ENCODE results near the gene FBN1.

FBN1 gene

GRCh38 chr15:48411971-48412591 lies 233.4 kb downstream of the FBN1 start:
- no peaks in the 10 kb centered on the region for H3K27me3 Mint-ChIP-seq
- H3K4me3 Mint-ChIP-seq: no peak overlapping the region
- H3K36me3 Mint-ChIP-seq (ENCODE audit: low read depth): no peaks in the 10 kb centered on the region
- H3K9me3 Mint-ChIP-seq: no peaks in the 10 kb centered on the region
- H3K4me1 Mint-ChIP-seq (ENCODE audit: low read depth): no peaks in the 10 kb centered on the region
- no peak overlapping the region for H3K27ac Mint-ChIP-seq

DNA sequence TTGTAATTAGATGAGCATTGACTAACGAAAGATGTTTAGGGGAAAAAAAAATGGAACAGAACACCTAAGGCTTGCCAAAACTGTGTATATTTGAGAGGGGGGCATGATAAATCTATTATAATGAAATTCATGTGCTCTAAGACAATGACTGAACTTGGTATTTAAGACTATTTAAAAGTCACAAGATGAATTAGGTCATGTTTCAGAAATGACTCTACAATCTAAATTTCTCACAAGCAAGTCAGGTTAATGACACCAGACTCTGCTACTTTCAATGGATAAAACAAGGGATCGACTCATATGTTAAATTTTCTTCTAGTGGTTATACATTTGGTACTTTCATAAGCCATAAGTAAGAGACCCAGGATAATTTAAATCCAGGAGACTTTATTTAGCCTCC lies 235.9 kb downstream of the FBN1 start:
- Mint-ChIP-seq H3K36me3 (ENCODE audit: low read depth) (no peaks in the 10 kb centered on the region), H3K4me1 (ENCODE audit: low read depth) (no peaks in the 10 kb centered on the region), H3K27me3 (no peaks in the 10 kb centered on the region), H3K9me3 (no peaks in the 10 kb centered on the region), H3K4me3 (no peak overlapping the region), H3K27ac (no peak overlapping the region)

DNA sequence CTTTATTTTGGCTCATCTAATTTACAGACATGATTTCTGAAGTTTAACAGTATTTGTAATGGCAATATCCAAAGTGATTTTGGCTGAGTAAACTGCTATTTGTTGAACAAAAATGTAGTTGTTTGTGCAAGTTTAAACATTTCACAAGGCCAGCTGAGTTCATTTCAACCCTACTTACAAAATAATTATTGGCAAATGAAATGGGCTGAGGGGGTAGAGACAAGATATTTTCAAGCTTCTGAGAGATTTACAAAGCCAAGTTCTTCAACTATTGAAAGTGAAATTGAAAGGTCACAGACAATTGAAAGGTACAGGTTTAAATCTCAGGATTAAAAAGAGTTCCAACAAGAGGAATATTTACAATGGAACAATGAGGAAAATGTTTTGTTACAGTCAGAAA lies 237.2 kb downstream of the FBN1 start:
- Mint-ChIP-seq H3K27me3 (no peaks in the 10 kb centered on the region), H3K4me3 (no peak overlapping the region)

GRCh38 chr15:48407646-48408045 lies 237.9 kb downstream of the FBN1 start:
- Mint-ChIP-seq H3K27me3 (no peaks in the 10 kb centered on the region), H3K36me3 (ENCODE audit: low read depth) (no peaks in the 10 kb centered on the region), H3K9me3 (no peaks in the 10 kb centered on the region), H3K4me3 (no peak overlapping the region), H3K27ac (no peak overlapping the region), H3K4me1 (ENCODE audit: low read depth) (no peaks in the 10 kb centered on the region)

More for the DNA sequence above, 237.2 kb downstream of the FBN1 start:
- Mint-ChIP-seq H3K27ac (no peak overlapping the region), H3K4me1 (ENCODE audit: low read depth) (no peaks in the 10 kb centered on the region), H3K36me3 (ENCODE audit: low read depth) (no peaks in the 10 kb centered on the region), H3K9me3 (no peaks in the 10 kb centered on the region)

- H3K4me3 Mint-ChIP-seq: no peak overlapping the region
- no peaks in the 10 kb centered on the region for H3K4me1 Mint-ChIP-seq (ENCODE audit: low read depth)
- no peak overlapping the region for H3K27ac Mint-ChIP-seq
- H3K9me3 Mint-ChIP-seq: no peaks in the 10 kb centered on the region
- H3K27me3 Mint-ChIP-seq: no peaks in the 10 kb centered on the region
- no peaks in the 10 kb centered on the region for H3K36me3 Mint-ChIP-seq (ENCODE audit: low read depth)
Observed at GRCh38 chr15:48406911-48407310, 238.6 kb downstream of the FBN1 start.

DNA sequence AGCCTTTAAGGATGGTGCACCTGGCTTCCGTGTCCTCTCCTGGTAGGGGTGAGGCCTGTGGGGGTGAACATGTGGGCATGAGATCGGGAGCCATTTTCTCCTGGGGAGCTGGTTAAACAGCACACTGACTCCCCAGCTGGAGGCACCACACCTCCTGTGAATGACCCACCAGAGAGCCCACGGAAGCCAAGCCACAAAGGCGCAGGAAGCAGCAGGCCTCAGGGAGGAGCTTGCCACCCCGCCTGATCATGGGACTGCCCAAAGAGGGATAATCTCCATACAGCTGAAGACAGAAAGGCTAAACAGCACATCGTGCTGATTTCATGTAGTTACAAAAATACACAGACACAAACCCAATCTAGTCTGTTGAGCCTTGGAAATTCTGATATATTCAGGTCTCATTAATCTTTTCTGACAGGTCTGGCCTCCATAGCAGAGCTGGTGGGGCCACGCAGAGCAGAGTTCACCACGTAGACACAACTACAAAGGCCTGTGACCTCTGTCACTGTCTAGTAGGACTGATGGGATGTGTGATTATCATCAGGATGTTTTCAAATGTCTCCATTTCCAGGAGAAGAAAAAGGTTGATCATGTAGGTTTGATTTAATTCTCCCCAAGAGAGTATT lies 239.1 kb downstream of the FBN1 start:
- Mint-ChIP-seq H3K9me3 (no peaks in the 10 kb centered on the region), H3K4me1 (ENCODE audit: low read depth) (no peaks in the 10 kb centered on the region), H3K27ac (no peak overlapping the region), H3K36me3 (ENCODE audit: low read depth) (no peaks in the 10 kb centered on the region), H3K27me3 (no peaks in the 10 kb centered on the region), H3K4me3 (no peak overlapping the region)

- Mint-ChIP-seq H3K27me3 (peaks cover 4% of the 10 kb centered on the region), H3K4me1 (ENCODE audit: low read depth) (no peaks in the 10 kb centered on the region), H3K4me3 (no peak overlapping the region), H3K27ac (no peak overlapping the region), H3K36me3 (ENCODE audit: low read depth) (no peaks in the 10 kb centered on the region), H3K9me3 (no peaks in the 10 kb centered on the region)
Observed at GRCh38 chr15:48402427-48403177, 242.9 kb downstream of the FBN1 start.

- Mint-ChIP-seq H3K4me1 (ENCODE audit: low read depth) (no peaks in the 10 kb centered on the region), H3K9me3 (no peaks in the 10 kb centered on the region), H3K4me3 (no peak overlapping the region), H3K36me3 (ENCODE audit: low read depth) (no peaks in the 10 kb centered on the region), H3K27ac (no peak overlapping the region), H3K27me3 (peaks cover 4% of the 10 kb centered on the region)
Observed at GRCh38 chr15:48400086-48400485, 245.4 kb downstream of the FBN1 start.

DNA sequence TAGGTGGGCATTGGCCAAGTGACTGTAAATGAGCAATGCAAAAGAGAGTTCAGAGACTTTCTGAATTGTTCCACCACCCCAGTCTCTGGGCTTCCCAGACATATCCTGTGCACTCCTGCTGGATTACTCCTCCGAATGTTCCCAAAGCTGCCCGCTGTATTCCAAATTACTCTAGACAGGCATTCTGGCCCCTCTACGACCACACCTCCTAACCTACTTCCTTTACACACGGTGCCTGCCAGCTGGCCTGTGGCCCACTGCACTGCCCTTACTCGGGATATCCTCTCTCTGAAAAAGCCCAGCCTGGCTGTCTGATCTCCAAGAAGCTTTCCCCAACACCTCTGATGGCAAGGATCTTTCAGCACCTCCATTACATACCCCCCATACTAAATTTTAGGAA lies 247.7 kb downstream of the FBN1 start:
- H3K4me1 Mint-ChIP-seq (ENCODE audit: low read depth): no peaks in the 10 kb centered on the region
- no peaks in the 10 kb centered on the region for H3K9me3 Mint-ChIP-seq
- no peaks in the 10 kb centered on the region for H3K36me3 Mint-ChIP-seq (ENCODE audit: low read depth)
- H3K27ac Mint-ChIP-seq: no peak overlapping the region
- peaks cover 4% of the 10 kb centered on the region for H3K27me3 Mint-ChIP-seq
- no peak overlapping the region for H3K4me3 Mint-ChIP-seq

DNA sequence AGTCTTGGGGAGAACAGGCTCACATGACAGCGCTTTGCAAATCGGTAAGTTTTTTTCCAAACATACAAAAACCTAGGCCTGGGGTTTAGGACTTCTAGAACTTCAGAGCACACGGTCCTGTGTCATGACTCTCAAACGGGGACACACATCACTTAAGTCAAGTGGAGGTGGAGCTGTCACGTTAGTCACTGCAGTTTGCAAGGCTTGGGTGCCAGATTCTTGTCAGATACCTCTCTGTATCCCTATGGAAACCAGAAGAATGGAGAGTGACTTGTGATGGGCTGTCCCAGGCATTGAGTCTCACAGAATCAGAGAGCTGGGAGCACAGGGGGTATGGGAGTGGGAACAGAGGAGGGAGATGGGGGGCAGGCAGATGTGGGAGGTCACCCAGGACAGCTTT lies 249.5 kb downstream of the FBN1 start:
- Mint-ChIP-seq H3K4me1 (ENCODE audit: low read depth) (no peaks in the 10 kb centered on the region), H3K4me3 (no peak overlapping the region), H3K36me3 (ENCODE audit: low read depth) (no peaks in the 10 kb centered on the region), H3K9me3 (no peaks in the 10 kb centered on the region), H3K27ac (no peak overlapping the region), H3K27me3 (peaks cover 4% of the 10 kb centered on the region)

DNA sequence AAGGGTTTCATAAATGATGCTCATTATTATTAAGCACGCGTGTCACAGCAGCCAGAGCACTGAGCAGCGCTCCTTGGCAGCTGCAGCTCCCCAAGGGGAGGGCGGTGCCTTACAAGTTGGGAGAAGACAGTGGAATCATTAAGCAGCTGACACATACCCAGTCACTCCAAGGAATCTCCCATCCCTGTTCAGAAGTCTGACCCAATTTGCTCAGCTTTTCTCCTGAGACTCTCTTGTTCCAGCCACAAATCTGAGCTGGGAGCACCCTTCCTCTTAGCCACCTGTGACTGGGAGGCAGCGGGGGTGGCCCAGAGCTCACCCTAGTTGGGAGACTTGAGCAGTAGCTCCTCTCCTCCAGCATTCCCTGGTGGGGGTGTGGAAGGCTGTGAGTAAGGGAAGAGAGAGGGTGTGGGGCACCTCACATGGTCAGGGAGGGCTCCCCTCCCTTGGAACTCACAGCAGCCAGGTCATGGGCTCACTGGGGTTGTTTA lies 249.9 kb downstream of the FBN1 start:
- Mint-ChIP-seq H3K27ac (no peak overlapping the region), H3K36me3 (ENCODE audit: low read depth) (no peaks in the 10 kb centered on the region), H3K27me3 (peaks cover 5% of the 10 kb centered on the region), H3K4me3 (no peak overlapping the region), H3K4me1 (ENCODE audit: low read depth) (no peaks in the 10 kb centered on the region), H3K9me3 (no peaks in the 10 kb centered on the region)

DNA sequence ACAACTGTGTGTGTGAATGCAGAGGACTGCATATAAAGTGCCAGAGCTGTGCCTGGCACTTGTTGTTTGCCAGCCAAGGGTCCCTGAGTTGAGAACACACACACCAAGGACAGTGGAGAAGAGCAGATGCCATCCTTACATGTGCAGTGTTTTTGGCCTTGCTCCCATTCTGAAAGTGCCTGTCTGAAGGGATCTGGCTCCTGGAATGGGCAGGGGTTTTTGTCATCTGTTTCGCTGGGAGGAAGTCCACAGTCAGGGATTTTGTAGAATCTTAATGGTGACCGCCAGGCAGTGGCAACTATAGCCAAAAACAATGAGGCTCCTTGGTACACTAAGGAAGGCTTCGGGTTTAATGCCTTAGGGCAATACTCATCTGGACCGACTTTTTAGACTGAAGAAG lies 250.5 kb downstream of the FBN1 start:
- H3K36me3 Mint-ChIP-seq (ENCODE audit: low read depth): no peaks in the 10 kb centered on the region
- H3K4me1 Mint-ChIP-seq (ENCODE audit: low read depth): no peaks in the 10 kb centered on the region

GRCh38 chr15:48393645-48394506 lies 251.6 kb downstream of the FBN1 start:
- Mint-ChIP-seq H3K27ac (no peak overlapping the region), H3K27me3 (peaks cover 3% of the 10 kb centered on the region), H3K4me3 (no peak overlapping the region), H3K4me1 (ENCODE audit: low read depth) (no peaks in the 10 kb centered on the region), H3K9me3 (no peaks in the 10 kb centered on the region), H3K36me3 (ENCODE audit: low read depth) (no peaks in the 10 kb centered on the region)

More for the DNA sequence above, 250.5 kb downstream of the FBN1 start:
- H3K9me3 Mint-ChIP-seq: no peaks in the 10 kb centered on the region
- H3K4me3 Mint-ChIP-seq: no peak overlapping the region
- peaks cover 3% of the 10 kb centered on the region for H3K27me3 Mint-ChIP-seq
- H3K27ac Mint-ChIP-seq: no peak overlapping the region

DNA sequence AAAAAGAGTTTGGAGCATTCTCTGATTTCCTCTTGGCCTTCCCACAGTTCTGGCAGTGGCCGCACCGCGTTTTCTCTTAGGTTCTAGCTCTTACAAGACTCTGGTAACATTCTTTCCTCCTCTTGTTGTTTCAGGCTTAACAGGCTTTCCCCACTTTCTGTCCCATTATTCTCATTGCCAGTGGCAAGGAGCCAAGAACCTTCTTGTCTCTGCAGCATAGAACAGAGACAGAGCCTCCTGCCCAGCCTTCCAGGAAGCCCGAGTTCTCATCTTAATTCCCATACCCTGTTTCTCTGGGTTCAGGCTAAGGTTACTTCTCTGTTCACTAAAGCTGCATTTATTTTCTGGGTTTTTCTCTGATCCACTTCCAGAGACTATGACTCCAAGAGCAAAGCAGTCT lies 253.2 kb downstream of the FBN1 start:
- no peaks in the 10 kb centered on the region for H3K36me3 Mint-ChIP-seq (ENCODE audit: low read depth)
- H3K9me3 Mint-ChIP-seq: no peaks in the 10 kb centered on the region
- H3K27me3 Mint-ChIP-seq: peaks cover 3% of the 10 kb centered on the region
- no peak overlapping the region for H3K27ac Mint-ChIP-seq
- H3K4me3 Mint-ChIP-seq: no peak overlapping the region
- H3K4me1 Mint-ChIP-seq (ENCODE audit: low read depth): no peaks in the 10 kb centered on the region

- H3K4me1 Mint-ChIP-seq (ENCODE audit: low read depth): no peaks in the 10 kb centered on the region
- no peaks in the 10 kb centered on the region for H3K36me3 Mint-ChIP-seq (ENCODE audit: low read depth)
- no peaks in the 10 kb centered on the region for H3K9me3 Mint-ChIP-seq
- peaks cover 3% of the 10 kb centered on the region for H3K27me3 Mint-ChIP-seq
- no peak overlapping the region for H3K27ac Mint-ChIP-seq
- no peak overlapping the region for H3K4me3 Mint-ChIP-seq
Observed at GRCh38 chr15:48391950-48392349, 253.6 kb downstream of the FBN1 start.
